Measurements from ENCODE around the gene AGK. TPM values are rescaled to one million over a fixed set of nuclear protein-coding genes. Genes with fewer than 3 reads are reported as not detected.

AGK gene
- total and polyA plus RNA-seq, 4 donors = 13.7 to 39.1 (median 20.9) TPM

- Histone ChIP-seq H3K4me3 (no peak overlapping the region), H3K9ac (ENCODE audit: insufficient read depth in 1 of 2, low read length in 2 of 2) (no peak overlapping the region), H3K36me3 (ENCODE audit: control insufficient read depth in 4 of 4, insufficient read depth in 4 of 4, low read length in 4 of 4) (no peaks in the 10 kb centered on the region), H3K4me1 (ENCODE audit: control insufficient read depth in 5 of 5, insufficient read depth in 5 of 5, low read length in 5 of 5) (peaks cover 0 to 7% (median 0%) of the 10 kb centered on the region in 5 donors), H3K27me3 (ENCODE audit: control insufficient read depth in 3 of 3, insufficient read depth in 3 of 3, low read length in 2 of 3) (peaks cover 0 to 24% (median 11%) of the 10 kb centered on the region in 3 donors), H3K9me3 (ENCODE audit: control insufficient read depth in 4 of 4, insufficient read depth in 3 of 4, low read length in 3 of 4) (peaks cover 0 to 3% (median 0%) of the 10 kb centered on the region in 4 donors), H3K27ac (ENCODE audit: low read depth in 1 of 2, low read length in 1 of 2) (no peak overlapping the region)
- TF ChIP-seq CTCF (IDR thresholded peaks at IDR 0.05; ENCODE audit: control extremely low read depth, extremely low read depth) = no peak
- WGBS, 2 donors = 68 to 86% methylated on average over 4 of the region's 4 CpGs
- no peak for ATAC-seq (ENCODE audit: insufficient read depth, low FRiP score)
- DNase-seq = peak in 1 of 3 donors; percentile 12
Observed at GRCh38 chr7:141515941-141516340, 35.3 kb upstream of the AGK start.

- no peaks in the 10 kb centered on the region for H3K36me3 ChIP-seq (ENCODE audit: control insufficient read depth in 4 of 4, insufficient read depth in 4 of 4, low read length in 4 of 4)
- 95 to 98% methylated on average over 4 of the region's 4 CpGs for WGBS, 2 donors
- H3K27me3 ChIP-seq (ENCODE audit: control insufficient read depth in 3 of 3, insufficient read depth in 3 of 3, low read length in 2 of 3) = no peaks in the 10 kb centered on the region
- H3K4me3 ChIP-seq = no peak overlapping the region
- peaks cover 0 to 3% (median 0%) of the 10 kb centered on the region in 4 donors for H3K9me3 ChIP-seq (ENCODE audit: control insufficient read depth in 4 of 4, insufficient read depth in 3 of 4, low read length in 3 of 4)
- no peak for DNase-seq
- TF ChIP-seq CTCF (IDR thresholded peaks at IDR 0.05; ENCODE audit: control extremely low read depth, extremely low read depth) = no peak
- H3K9ac ChIP-seq (ENCODE audit: insufficient read depth in 1 of 2, low read length in 2 of 2) = no peak overlapping the region
- H3K4me1 ChIP-seq (ENCODE audit: control insufficient read depth in 5 of 5, insufficient read depth in 5 of 5, low read length in 5 of 5) = no peaks in the 10 kb centered on the region
- ATAC-seq (ENCODE audit: insufficient read depth, low FRiP score) = no peak
- no peak overlapping the region for H3K27ac ChIP-seq (ENCODE audit: low read depth in 1 of 2, low read length in 1 of 2)
Observed at GRCh38 chr7:141519623-141520022, 31.6 kb upstream of the AGK start.

- H3K9ac ChIP-seq (ENCODE audit: insufficient read depth in 1 of 2, low read length in 2 of 2) = no peak overlapping the region
- no peak overlapping the region for H3K27ac ChIP-seq (ENCODE audit: low read depth in 1 of 2, low read length in 1 of 2)
- H3K36me3 ChIP-seq (ENCODE audit: control insufficient read depth in 4 of 4, insufficient read depth in 4 of 4, low read length in 4 of 4) = no peaks in the 10 kb centered on the region
- no peak overlapping the region for H3K4me3 ChIP-seq
- H3K27me3 ChIP-seq (ENCODE audit: control insufficient read depth in 3 of 3, insufficient read depth in 3 of 3, low read length in 2 of 3) = no peaks in the 10 kb centered on the region
- H3K9me3 ChIP-seq (ENCODE audit: control insufficient read depth in 4 of 4, insufficient read depth in 3 of 4, low read length in 3 of 4) = no peaks in the 10 kb centered on the region
- no peaks in the 10 kb centered on the region for H3K4me1 ChIP-seq (ENCODE audit: control insufficient read depth in 5 of 5, insufficient read depth in 5 of 5, low read length in 5 of 5)
- WGBS, 2 donors = 83 to 95% methylated on average over 3 of the region's 3 CpGs
- TF ChIP-seq CTCF (IDR thresholded peaks at IDR 0.05; ENCODE audit: control extremely low read depth, extremely low read depth) = no peak
- DNase-seq (no peak), ATAC-seq (ENCODE audit: insufficient read depth, low FRiP score) (no peak)
Observed at GRCh38 chr7:141522657-141523342, 28.4 kb upstream of the AGK start.

Measured in lung (tissue), 12 donors.